HG02623 (cell line): Measurements from ENCODE around the gene DNAH17.

Experiments used
- ATAC-seq: cut with Tn5 transposase; IDR thresholded peaks from one replicate; pipeline ENCODE4 v1.9.1; 2021; ENCODE audit warnings: moderate library complexity; ENCODE audit not compliant: unreplicated experiment

DNAH17 gene

GRCh38 chr17:78607038-78607437 is 29.8 kb upstream of the DNAH17 start:
- ATAC-seq: no peak

GRCh38 chr17:78605886-78606285 is 28.7 kb upstream of the DNAH17 start:
- no peak for ATAC-seq

- ATAC-seq: no peak
These were observed 28.2 kb upstream of the DNAH17 start for GRCh38 chr17:78605429-78605828.

- no peak for ATAC-seq
These were observed 25.1 kb upstream of the DNAH17 start for GRCh38 chr17:78602246-78602645.

- ATAC-seq: no peak
These were observed 24.5 kb upstream of the DNAH17 start for GRCh38 chr17:78601577-78602190.

- ATAC-seq: no peak
These were observed 23.1 kb upstream of the DNAH17 start for GRCh38 chr17:78600181-78600721.

- no peak for ATAC-seq
These were observed 22.2 kb upstream of the DNAH17 start for GRCh38 chr17:78599419-78599818.

- ATAC-seq: no peak
These were observed 20.8 kb upstream of the DNAH17 start for GRCh38 chr17:78598013-78598471.

GRCh38 chr17:78596871-78597764 is 19.9 kb upstream of the DNAH17 start:
- no peak for ATAC-seq

GRCh38 chr17:78595135-78595810 is 18.1 kb upstream of the DNAH17 start:
- no peak for ATAC-seq

- ATAC-seq: no peak
These were observed 15.8 kb upstream of the DNAH17 start for GRCh38 chr17:78592991-78593329.

GRCh38 chr17:78591263-78591671 is 14.1 kb upstream of the DNAH17 start:
- ATAC-seq: no peak

- ATAC-seq: no peak
These were observed 12.7 kb upstream of the DNAH17 start for GRCh38 chr17:78589885-78590284.

GRCh38 chr17:78589031-78589675 is 12.0 kb upstream of the DNAH17 start:
- no peak for ATAC-seq

GRCh38 chr17:78588258-78589030 is 11.2 kb upstream of the DNAH17 start:
- ATAC-seq: no peak

GRCh38 chr17:78585006-78585630 is 7.9 kb upstream of the DNAH17 start:
- ATAC-seq: no peak

- no peak for ATAC-seq
These were observed 5.9 kb upstream of the DNAH17 start for GRCh38 chr17:78583091-78583490.

- ATAC-seq: no peak
These were observed 4.1 kb upstream of the DNAH17 start for GRCh38 chr17:78581304-78581703.

- ATAC-seq: no peak
These were observed 3.1 kb upstream of the DNAH17 start for GRCh38 chr17:78580277-78580804.
